ENCODE measurements around the gene WDR1. TPM values are rescaled to one million over a fixed set of nuclear protein-coding genes. Genes with fewer than 3 reads are reported as not detected.

WDR1 gene
- total and polyA plus RNA-seq, 2 of the 13 experiments (the other 11 are each of a cell fraction or from before 2014, with no cell fraction given) = 106 to 198 TPM

DNA sequence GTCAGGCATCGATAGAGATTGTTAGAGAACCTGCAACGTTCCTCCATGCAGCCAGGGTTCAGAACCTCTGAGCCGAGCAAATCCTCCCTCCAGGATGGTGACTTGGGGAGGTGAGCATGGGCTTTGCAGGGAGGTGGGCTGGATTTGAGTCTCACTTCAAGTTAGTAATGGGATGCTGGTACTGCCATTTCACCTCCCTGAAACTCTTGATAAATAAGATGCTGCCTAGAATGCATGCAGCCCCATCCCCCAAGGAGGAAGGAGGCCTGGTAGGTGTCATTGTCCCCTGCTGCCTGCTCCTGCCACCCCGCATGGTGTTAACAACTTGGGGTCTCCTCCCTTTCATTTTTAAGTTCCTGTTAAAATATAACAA is 59.6 kb downstream of the WDR1 start:
- FAIRE-seq = no peak
- Histone ChIP-seq H4K20me1 (ENCODE audit: insufficient read depth, low read length) (no peaks in the 10 kb centered on the region), H2AFZ (ENCODE audit: low read length) (no peak overlapping the region), H3K4me3 (replicated peaks in 1 of 3; ENCODE audit: insufficient read depth in 1 of 3, low read depth in 2 of 3, low read length in 3 of 3) (no peak overlapping the region), H3K9me3 (ENCODE audit: low read length) (no peaks in the 10 kb centered on the region), H3K4me2 (ENCODE audit: low read depth, low read length) (no peak overlapping the region), H3K27ac (ENCODE audit: extremely low read length, insufficient read depth, low read length) (no peak overlapping the region), H3K27me3 (ENCODE audit: control insufficient read depth in 1 of 2, insufficient read depth in 2 of 2, low read length in 2 of 2) (no peaks in the 10 kb centered on the region), H3K36me3 (replicated peaks in 1 of 2; ENCODE audit: control insufficient read depth in 1 of 2, insufficient read depth in 2 of 2, low read length in 2 of 2) (no peaks in the 10 kb centered on the region), H3K9ac (ENCODE audit: insufficient read depth, low read depth, low read length) (no peak overlapping the region), H3K4me1 (ENCODE audit: insufficient read depth, low read length) (peaks cover 36% of the 10 kb centered on the region), H3K79me2 (ENCODE audit: insufficient read depth, low read length) (no peaks in the 10 kb centered on the region)
- CTCF ChIA-PET (ENCODE audit: low intra/inter-chr PET ratio, low total read pairs) = no interaction called here
- POLR2A ChIA-PET = interaction anchor here (0.5 to 0.6 kb wide), 2 partner anchors 8 to 9 kb away, joined by 3 read pairs; no protein-coding TSS in a partner anchor
- BruUV-seq (replicated peaks) = no TSS peak
- intact Hi-C loops (cut with micrococcal nuclease; ENCODE audit: unreplicated experiment) = no loop called here
- in situ Hi-C loops (cut with HindIII; ENCODE audit: extremely low pct_ligation_motif_present, low pct_unique_long_range_greater_than_20kb) = no loop called here
- 90% methylated on average over 4 of the region's 4 CpGs for WGBS (ENCODE audit: low lambda C conversion rate)
- DNase-seq (ENCODE audit: low spot score) = no peak
- ATAC-seq = no peak
- TF ChIP-seq, protein P1, sequence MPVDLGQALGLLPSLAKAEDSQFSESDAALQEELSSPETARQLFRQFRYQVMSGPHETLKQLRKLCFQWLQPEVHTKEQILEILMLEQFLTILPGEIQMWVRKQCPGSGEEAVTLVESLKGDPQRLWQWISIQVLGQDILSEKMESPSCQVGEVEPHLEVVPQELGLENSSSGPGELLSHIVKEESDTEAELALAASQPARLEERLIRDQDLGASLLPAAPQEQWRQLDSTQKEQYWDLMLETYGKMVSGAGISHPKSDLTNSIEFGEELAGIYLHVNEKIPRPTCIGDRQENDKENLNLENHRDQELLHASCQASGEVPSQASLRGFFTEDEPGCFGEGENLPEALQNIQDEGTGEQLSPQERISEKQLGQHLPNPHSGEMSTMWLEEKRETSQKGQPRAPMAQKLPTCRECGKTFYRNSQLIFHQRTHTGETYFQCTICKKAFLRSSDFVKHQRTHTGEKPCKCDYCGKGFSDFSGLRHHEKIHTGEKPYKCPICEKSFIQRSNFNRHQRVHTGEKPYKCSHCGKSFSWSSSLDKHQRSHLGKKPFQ (CRISPR knock-in tag; IDR thresholded peaks at IDR 0.05; ENCODE audit: insufficient replicate concordance) = no peak
- TF ChIP-seq, protein P2, sequence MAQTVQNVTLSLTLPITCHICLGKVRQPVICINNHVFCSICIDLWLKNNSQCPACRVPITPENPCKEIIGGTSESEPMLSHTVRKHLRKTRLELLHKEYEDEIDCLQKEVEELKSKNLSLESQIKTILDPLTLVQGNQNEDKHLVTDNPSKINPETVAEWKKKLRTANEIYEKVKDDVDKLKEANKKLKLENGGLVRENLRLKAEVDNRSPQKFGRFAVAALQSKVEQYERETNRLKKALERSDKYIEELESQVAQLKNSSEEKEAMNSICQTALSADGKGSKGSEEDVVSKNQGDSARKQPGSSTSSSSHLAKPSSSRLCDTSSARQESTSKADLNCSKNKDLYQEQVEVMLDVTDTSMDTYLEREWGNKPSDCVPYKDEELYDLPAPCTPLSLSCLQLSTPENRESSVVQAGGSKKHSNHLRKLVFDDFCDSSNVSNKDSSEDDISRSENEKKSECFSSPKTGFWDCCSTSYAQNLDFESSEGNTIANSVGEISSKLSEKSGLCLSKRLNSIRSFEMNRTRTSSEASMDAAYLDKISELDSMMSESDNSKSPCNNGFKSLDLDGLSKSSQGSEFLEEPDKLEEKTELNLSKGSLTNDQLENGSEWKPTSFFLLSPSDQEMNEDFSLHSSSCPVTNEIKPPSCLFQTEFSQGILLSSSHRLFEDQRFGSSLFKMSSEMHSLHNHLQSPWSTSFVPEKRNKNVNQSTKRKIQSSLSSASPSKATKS (CRISPR knock-in tag; IDR thresholded peaks at IDR 0.05) = no peak
- TF ChIP-seq BORCS8-MEF2B (CRISPR knock-in tag; IDR thresholded peaks at IDR 0.05) (no peak), PTBP1 (IDR thresholded peaks at IDR 0.05; ENCODE audit: low read depth, low read length, poor library complexity, severe bottlenecking) (no peak), BRD4 (CRISPR knock-in tag; IDR thresholded peaks at IDR 0.05) (no peak), ZNF530 (CRISPR knock-in tag; IDR thresholded peaks at IDR 0.05; ENCODE audit: low read depth) (no peak), TBL1XR1 (IDR thresholded peaks at IDR 0.05; ENCODE audit: borderline replicate concordance, low read length, partially characterized antibody) (no peak), PHF20 (CRISPR knock-in tag; IDR thresholded peaks at IDR 0.05) (no peak), ZEB1 (IDR thresholded peaks at IDR 0.05; ENCODE audit: insufficient replicate concordance, low read depth) (no peak), ZNF562 (CRISPR knock-in tag; IDR thresholded peaks at IDR 0.05; ENCODE audit: borderline replicate concordance) (no peak), ZFP82 (CRISPR knock-in tag; IDR thresholded peaks at IDR 0.05; ENCODE audit: borderline replicate concordance) (no peak), ZNF747 (CRISPR knock-in tag; IDR thresholded peaks at IDR 0.05; ENCODE audit: borderline replicate concordance) (no peak), SIX1 (CRISPR knock-in tag; IDR thresholded peaks at IDR 0.05; ENCODE audit: borderline replicate concordance) (no peak), XBP1 (CRISPR knock-in tag; IDR thresholded peaks at IDR 0.05) (no peak)
- TF ChIP-seq, protein P3, sequence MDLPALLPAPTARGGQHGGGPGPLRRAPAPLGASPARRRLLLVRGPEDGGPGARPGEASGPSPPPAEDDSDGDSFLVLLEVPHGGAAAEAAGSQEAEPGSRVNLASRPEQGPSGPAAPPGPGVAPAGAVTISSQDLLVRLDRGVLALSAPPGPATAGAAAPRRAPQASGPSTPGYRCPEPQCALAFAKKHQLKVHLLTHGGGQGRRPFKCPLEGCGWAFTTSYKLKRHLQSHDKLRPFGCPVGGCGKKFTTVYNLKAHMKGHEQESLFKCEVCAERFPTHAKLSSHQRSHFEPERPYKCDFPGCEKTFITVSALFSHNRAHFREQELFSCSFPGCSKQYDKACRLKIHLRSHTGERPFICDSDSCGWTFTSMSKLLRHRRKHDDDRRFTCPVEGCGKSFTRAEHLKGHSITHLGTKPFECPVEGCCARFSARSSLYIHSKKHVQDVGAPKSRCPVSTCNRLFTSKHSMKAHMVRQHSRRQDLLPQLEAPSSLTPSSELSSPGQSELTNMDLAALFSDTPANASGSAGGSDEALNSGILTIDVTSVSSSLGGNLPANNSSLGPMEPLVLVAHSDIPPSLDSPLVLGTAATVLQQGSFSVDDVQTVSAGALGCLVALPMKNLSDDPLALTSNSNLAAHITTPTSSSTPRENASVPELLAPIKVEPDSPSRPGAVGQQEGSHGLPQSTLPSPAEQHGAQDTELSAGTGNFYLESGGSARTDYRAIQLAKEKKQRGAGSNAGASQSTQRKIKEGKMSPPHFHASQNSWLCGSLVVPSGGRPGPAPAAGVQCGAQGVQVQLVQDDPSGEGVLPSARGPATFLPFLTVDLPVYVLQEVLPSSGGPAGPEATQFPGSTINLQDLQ (CRISPR knock-in tag; IDR thresholded peaks at IDR 0.05) = no peak
- TF ChIP-seq, protein P4, sequence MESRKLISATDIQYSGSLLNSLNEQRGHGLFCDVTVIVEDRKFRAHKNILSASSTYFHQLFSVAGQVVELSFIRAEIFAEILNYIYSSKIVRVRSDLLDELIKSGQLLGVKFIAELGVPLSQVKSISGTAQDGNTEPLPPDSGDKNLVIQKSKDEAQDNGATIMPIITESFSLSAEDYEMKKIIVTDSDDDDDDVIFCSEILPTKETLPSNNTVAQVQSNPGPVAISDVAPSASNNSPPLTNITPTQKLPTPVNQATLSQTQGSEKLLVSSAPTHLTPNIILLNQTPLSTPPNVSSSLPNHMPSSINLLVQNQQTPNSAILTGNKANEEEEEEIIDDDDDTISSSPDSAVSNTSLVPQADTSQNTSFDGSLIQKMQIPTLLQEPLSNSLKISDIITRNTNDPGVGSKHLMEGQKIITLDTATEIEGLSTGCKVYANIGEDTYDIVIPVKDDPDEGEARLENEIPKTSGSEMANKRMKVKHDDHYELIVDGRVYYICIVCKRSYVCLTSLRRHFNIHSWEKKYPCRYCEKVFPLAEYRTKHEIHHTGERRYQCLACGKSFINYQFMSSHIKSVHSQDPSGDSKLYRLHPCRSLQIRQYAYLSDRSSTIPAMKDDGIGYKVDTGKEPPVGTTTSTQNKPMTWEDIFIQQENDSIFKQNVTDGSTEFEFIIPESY (CRISPR knock-in tag; IDR thresholded peaks at IDR 0.05) = no peak
